Midbrain (tissue), 1 donor: ENCODE results near the gene THAP8.

ENCODE experiments used
- DNase-seq: peaks from one replicate; lab custom pipeline; 2025; lab: John Stamatoyannopoulos, UW

Gene THAP8

DNA sequence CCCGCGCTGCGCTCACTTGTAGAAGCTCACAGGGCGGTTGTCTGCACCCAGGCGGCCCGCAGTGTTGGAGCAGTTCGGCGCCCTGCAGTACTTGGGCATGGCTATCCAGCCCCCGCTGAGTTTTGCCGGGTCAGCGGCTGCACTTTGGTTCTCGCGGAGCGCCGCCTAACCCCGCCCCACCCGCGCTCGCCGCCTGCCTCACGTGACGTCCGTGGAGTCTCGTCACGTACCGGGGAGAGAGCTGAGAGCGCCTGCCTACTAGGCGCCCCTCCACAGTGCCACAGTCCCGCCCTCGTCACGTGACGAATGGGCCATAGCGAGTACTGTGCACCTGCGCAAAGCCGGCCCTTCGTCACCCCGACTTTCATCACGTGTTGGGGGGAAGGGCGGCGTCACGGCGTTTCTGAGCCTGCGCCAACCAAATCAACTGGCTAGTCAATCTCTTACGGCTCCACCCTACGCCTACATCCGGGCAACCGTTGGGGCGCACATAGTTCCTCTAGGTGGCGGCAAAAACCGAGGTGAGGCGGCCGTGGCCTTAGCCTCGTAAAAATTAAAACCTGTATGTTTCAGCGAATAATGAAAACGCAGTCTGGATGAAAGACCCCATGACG is at the start of gene THAP8:
THAP8 (minus strand) TSS at position 167 of the 614 bp plus-strand sequence; CDS start at position 99, 68 bp downstream.
- DNase-seq: peak; percentile 98

DNA sequence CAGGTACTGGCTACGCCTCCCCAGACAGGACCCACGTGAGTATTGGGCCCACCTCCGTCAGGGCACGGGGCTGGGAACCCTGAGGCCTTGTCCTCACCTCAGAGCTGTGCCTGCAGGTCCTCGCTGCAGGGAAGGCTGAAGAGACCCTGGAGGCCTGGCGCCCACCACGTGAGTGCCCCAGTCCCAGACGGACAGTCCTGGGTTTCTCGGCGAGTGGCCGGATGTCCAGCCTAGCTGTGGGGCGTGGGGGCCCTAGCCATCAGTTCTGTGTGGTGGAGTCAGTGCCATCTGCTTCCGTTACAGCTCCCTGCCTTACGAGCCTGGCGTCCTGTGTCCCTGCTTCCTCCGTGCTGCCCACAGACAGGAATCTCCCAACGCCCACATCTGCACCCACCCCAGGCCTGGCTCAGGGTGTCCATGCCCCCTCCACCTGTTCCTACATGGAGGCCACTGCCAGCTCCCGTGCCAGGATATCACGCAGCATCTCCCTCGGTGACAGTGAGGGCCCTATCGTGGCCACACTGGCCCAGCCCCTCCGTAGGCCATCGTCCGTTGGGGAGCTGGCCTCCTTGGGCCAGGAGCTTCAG is 49.0 kb upstream of the THAP8 start:
- DNase-seq: no peak

DNA sequence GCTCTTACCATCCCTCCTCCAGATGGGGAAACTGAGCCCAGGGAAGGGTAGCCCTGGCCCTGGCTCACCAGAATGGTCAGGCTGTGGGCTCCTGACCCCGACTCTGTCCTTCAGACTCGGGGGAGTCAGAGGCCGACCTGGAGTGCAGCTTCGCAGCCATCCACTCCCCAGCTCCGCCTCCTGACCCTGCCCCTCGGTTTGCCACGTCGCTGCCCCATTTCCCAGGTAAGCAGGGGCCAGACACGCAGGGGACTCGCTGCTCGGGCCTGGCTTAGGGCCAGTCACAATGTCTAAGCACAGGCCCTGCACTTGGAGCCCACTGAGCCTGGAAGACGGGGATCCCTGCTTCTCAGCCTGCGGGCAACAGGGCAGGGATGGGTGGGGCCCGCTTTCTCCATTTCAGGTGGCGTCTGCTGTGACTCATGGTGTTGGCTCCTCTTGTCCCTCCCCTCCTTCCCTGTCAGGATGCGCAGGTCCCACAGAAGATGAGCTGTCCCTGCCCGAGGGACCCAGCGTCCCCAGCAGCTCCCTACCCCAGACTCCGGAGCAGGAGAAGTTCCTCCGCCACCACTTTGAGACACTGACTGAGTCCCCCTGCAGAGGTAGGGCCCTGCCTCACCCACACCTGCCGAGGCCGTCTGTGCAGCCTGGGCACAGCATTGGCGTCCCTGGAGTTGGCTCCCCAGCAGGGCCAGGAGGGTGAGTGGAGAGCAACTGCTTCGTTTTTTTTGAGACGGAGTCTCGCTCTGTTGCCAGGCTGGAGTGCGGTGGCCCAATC is 47.7 kb upstream of the THAP8 start:
- no peak for DNase-seq

- peak; percentile 17 for DNase-seq
These were observed 46.4 kb upstream of the THAP8 start for GRCh38 chr19:36100476-36100875.

DNA sequence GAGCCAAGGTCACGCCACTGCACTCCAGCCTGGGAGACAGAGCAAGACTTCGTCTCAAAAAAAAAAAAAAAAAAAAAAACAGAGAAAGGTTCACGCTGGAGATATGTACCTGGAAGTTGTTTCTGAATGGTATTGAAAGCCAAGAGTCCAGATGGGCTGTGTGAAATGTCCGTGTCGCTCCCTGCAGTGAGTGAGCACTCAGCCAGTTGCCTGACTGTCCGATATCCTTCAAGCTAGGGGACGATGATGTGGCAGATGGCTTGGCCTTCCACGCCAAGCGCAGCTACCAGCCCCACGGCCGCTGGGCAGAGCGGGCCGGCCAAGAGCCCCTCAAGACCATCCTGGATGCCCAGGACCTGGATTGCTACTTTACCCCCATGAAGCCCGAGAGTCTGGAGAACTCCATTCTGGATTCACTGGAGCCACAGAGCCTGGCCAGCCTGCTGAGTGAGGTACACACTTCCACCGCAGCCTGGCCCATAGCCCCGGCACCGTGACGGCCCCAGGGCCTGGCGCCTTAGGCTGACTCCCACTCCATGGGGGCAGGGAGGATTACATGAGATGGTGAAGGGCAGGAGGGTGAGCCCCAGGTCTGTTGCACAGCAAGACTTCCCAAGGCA is 45.2 kb upstream of the THAP8 start:
- no peak for DNase-seq

GRCh38 chr19:36097036-36097435 is 43.0 kb upstream of the THAP8 start:
- peak; percentile 90 for DNase-seq

GRCh38 chr19:36093687-36094086 is 39.6 kb upstream of the THAP8 start:
- peak; percentile 67 for DNase-seq

- DNase-seq: no peak
These were observed 39.1 kb upstream of the THAP8 start for GRCh38 chr19:36093146-36093662.

DNA sequence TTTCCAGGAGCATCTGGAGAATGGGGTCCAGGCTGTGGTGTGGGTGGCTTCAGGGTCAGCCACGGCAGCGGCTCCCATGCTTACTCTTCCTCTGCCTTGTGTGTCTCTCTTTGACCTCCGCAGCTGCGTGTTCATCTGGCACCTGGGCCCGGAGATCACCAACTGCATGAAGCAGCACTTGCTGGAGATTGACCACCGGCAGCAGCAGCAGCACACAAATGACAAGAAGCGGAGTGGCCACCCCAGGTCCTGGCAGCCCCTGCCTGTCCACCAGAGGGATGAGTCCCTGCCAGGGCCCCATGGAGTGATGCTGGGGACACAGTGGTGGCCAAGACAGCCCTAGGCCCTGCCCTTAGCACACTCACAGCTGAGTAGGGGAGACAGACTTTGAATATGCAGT is 38.5 kb upstream of the THAP8 start:
- DNase-seq: no peak

DNA sequence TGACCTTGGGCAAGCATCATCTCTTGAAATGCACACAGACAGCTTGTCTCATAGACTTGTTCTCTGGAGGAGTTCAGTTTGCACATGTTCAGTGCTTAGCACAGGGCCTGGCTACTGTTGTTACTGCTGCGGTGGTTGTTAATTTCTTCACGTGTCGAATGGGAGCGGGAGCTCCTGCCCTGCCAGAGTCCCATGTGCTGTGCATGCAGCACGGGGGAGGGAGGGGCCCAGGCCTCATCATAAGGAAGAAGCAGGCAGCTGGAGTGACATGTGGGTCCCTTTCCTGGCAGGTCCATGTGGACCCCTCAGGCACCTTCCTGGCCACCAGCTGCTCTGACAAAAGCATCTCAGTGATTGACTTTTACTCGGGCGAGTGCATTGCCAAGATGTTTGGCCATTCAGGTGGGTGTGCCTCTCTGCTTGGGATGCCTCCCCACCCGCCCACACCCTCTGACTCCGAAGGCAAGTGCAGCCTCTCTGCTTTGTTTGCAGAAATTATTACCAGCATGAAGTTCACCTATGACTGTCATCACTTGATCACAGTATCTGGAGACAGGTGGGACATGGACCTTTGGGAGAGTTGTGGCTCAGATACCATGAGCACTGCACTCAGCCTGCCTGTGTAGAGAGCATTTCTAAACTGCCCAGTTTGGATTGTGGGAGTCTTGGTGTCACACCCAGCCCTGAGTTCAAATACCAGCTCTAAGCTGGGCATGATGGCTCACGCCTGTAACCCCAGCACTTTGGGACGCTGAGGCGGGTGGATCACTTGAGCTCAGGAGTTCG is 37.0 kb upstream of the THAP8 start:
- DNase-seq: no peak

- DNase-seq: no peak
These were observed 35.8 kb upstream of the THAP8 start for GRCh38 chr19:36089847-36090246.

DNA sequence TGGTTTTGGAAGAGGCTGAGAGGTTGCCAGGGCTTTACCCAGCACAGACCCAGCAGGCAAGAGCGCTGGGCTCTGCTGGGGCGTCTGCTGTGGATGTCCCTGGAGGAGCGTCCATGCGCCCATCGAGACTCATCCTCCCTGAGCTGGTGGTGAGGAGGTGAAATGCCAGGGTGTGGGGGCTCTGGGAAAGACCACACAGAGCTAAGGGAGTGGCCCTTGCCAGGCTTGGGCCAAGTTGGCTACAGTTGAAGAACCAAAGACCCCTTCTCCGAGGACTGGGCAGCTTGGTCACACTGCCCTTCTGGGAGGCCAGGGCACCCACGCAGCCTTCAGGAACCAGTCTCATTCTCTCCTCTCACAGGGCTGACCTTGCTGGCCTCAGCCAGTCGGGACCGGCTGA is 32.2 kb upstream of the THAP8 start:
- DNase-seq: no peak

DNA sequence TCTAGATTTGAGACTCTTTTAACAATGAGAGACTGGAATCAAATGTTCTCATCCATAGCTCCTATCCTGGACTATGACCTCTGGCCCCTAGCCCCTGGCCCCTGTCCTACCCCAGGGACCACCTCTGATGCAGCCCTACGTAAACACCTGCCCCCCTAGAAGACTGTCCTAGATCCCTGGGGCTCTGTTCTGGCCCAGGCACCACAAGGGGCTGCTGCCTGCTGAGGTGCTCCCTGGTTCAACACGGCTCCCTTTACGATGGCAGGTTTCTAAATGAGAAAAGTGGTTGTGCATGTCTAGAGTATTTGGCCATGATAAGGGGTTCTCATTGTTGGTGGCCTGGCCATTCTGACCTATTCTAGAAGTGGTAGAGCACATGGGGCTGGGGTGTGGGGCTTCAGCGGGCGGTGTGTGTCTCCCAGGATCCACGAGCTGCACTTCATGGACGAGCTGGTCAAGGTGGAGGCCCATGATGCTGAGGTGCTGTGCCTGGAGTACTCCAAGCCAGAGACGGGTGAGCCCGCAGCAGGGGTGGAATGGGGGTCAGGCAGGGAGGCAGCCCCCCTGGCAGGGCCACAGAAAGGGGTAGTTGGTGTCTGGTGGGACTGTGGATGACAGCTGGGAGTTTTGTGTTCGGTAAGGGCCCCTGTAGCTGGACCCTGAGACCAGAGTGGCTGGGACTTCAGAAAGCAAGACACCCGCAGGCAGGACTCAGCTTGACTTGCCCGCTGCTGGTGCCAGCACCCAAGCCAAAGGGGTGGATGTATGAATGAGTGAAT is 30.3 kb upstream of the THAP8 start:
- no peak for DNase-seq

DNA sequence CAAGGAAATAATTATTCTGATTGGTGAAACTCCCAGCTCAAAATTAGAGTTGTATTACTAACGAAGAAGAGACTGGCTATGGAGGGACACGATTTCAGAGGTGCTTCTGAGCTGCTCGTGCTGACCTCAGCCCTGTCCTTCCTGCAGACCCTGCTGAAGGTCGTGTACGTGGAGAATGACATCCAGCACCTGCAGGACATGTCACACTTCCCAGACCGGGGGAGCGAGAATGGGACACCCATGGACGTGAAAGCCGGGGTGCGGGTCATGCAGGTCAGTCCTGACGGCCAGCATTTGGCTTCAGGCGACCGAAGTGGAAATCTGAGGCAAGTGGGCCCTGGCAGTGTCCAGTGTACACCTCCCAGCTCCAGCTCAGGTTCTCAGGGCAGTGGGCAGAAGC is 28.8 kb upstream of the THAP8 start:
- DNase-seq: no peak

GRCh38 chr19:36081894-36082293 is 27.8 kb upstream of the THAP8 start:
- DNase-seq: no peak

DNA sequence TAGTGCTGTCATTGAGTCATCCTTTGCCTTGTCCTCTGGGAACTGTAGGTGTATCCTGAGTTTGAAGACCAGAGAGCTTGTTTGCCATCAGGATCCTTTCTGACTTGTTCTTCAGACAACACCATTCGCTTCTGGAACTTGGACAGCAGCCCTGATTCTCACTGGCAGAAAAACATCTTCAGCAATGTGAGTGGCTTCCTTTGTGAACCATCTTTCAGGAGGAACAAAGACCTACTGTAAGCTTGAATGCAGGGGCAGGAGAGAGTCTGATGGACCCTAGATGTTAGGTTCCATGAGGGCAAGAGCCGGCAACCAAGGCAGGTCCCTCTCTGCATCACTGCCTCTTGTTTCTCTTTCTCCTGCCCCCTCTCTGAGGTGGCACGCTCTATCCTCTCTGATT is 27.3 kb upstream of the THAP8 start:
- DNase-seq: peak; percentile 73

- DNase-seq: no peak
These were observed 25.4 kb upstream of the THAP8 start for GRCh38 chr19:36079389-36079945.

DNA sequence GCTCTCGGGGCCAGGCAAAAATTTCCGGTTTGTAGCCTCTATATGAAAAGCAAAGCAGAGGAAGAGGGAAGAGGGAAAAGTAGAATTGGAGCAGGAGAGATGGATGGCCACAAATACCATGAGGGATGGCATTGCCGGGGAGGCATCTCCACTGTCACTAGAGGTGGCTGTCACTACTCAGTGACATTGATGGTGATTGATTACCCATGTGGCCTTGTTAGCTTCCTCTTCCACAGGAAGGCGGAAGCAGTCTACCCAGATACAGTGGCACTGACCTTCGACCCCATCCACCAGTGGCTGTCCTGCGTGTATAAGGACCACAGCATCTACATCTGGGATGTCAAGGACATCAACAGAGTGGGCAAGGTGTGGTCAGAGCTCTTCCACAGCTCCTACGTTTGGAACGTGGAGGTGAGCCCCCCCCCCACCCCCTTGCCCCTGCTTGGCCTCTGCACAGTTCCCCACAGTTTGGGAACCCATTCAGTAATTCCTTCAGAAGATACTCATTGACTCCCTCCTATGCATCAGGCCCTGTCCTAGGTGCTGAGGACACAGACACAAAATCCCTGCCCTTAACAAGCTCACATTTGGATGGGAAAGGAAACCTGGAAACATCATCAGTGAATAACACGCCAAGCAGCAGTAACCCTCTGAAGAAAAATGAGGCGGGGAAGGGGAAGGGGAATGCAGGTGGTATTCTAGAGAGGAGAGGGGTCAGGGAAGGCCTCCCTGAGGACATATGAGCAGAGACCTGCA is 19.2 kb upstream of the THAP8 start:
- no peak for DNase-seq

- DNase-seq: no peak
These were observed 18.0 kb upstream of the THAP8 start for GRCh38 chr19:36072081-36072480.
